Nephron (organoid): ENCODE data around the gene CLCN4.
A peak's percentile ranks its signal among the peaks of the same experiment; 100 is the strongest.

Experiments
- H3K27ac Mint-ChIP-seq, 3 experiments: 2 replicates each; pipeline ENCODE4 v1.8.0; 2020; ENCODE audit warnings: mixed read lengths in 3 of 3, mild to moderate bottlenecking in 2 of 3, moderate library complexity in 1 of 3
- H3K27me3 Mint-ChIP-seq: 2 replicates; pipeline ENCODE4 v1.8.0; 2021; ENCODE audit warnings: low read depth, mild to moderate bottlenecking, moderate library complexity, mixed read lengths
- H3K36me3 Mint-ChIP-seq: 2 replicates; pipeline ENCODE4 v1.8.0; 2020; ENCODE audit warnings: low read depth, mixed read lengths
- H3K4me1 Mint-ChIP-seq: 2 replicates; pipeline ENCODE4 v1.8.0; 2020; ENCODE audit warnings: mixed read lengths
- H3K4me3 Mint-ChIP-seq, 3 experiments: 2 replicates each; pipeline ENCODE4 v1.8.0; 2020; ENCODE audit warnings: mild to moderate bottlenecking in 3 of 3, mixed read lengths in 3 of 3, moderate library complexity in 2 of 3
- H3K9me3 Mint-ChIP-seq: 2 replicates; pipeline ENCODE4 v1.8.0; 2020; ENCODE audit warnings: mixed read lengths
- TF ChIP-seq, protein P1 (sequence below), 3 experiments: fragments of 200-600 bp; sonication (generic); IDR thresholded peaks; one replicate each; pipeline ENCODE4 v1.5.0; 2021; ENCODE audit warnings: antibody characterized with exemption in 3 of 3; ENCODE audit not compliant: unreplicated experiment in 3 of 3

CLCN4 gene

DNA sequence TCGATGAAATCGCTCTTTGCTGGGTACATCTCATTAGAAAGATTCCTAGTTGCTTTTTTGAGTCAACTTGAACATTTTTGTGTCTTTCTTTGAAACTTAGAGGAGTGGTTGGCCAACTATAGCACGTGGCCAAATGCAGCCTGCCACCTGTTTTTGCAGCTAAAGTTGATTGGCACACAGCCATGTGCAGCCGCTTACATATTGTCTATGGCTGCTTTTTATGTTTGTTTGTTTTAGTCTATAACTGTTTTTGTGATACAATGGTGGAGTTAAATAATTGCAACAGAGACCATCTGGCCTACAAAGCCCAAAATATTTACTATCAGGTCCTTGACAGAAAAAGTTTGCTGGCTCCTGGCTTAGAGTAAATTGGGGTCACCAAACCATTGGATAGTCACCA, 86.3 kb downstream of the CLCN4 start:
- H3K4me1 Mint-ChIP-seq = peaks cover 37% of the 10 kb centered on the region
- peak overlapping the region in 1 of 3 experiments; percentile 39 for H3K27ac Mint-ChIP-seq
- H3K9me3 Mint-ChIP-seq = peaks cover under 1% of the 10 kb centered on the region
- TF ChIP-seq, protein P1, sequence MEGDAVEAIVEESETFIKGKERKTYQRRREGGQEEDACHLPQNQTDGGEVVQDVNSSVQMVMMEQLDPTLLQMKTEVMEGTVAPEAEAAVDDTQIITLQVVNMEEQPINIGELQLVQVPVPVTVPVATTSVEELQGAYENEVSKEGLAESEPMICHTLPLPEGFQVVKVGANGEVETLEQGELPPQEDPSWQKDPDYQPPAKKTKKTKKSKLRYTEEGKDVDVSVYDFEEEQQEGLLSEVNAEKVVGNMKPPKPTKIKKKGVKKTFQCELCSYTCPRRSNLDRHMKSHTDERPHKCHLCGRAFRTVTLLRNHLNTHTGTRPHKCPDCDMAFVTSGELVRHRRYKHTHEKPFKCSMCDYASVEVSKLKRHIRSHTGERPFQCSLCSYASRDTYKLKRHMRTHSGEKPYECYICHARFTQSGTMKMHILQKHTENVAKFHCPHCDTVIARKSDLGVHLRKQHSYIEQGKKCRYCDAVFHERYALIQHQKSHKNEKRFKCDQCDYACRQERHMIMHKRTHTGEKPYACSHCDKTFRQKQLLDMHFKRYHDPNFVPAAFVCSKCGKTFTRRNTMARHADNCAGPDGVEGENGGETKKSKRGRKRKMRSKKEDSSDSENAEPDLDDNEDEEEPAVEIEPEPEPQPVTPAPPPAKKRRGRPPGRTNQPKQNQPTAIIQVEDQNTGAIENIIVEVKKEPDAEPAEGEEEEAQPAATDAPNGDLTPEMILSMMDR (IDR thresholded peaks at IDR 0.05; ENCODE audit: unreplicated experiment in 3 of 3) = no peak
- peaks cover 10% of the 10 kb centered on the region for H3K27me3 Mint-ChIP-seq
- H3K36me3 Mint-ChIP-seq = no peaks in the 10 kb centered on the region
- H3K4me3 Mint-ChIP-seq = no peak overlapping the region

- Mint-ChIP-seq H3K27me3 (peaks cover 10% of the 10 kb centered on the region), H3K36me3 (no peaks in the 10 kb centered on the region), H3K4me1 (peaks cover 37% of the 10 kb centered on the region), H3K9me3 (peaks cover 10% of the 10 kb centered on the region), H3K4me3 (no peak overlapping the region), H3K27ac (peak overlapping the region in 2 of 3 experiments; percentile 6 to 25)
- TF ChIP-seq, protein P1 (IDR thresholded peaks at IDR 0.05; ENCODE audit: unreplicated experiment in 3 of 3) = no peak
Measured at GRCh38 chrX:10244915-10245622, 88.3 kb downstream of the CLCN4 start.

DNA sequence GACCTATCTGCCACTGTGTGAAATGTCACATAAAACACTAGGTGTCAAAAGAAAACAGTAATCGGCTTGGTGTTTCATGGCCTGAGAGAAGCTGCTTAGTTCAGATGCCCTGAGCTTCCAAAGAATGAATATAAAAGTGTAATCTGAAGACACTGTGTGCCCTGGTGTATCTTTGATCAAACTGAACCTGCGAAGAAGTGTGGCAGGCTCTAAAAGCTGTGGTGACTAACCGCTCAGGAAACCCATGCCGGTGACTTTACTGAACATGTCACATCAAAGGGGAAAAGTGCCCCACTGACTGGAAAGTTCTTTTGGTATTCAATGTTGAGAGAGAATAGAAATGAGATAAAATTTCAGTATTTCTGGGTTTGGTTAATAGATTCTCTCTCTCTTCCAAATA, 89.1 kb downstream of the CLCN4 start:
- H3K9me3 Mint-ChIP-seq = peaks cover 10% of the 10 kb centered on the region
- peaks cover 10% of the 10 kb centered on the region for H3K27me3 Mint-ChIP-seq
- TF ChIP-seq, protein P1 (IDR thresholded peaks at IDR 0.05; ENCODE audit: unreplicated experiment in 3 of 3) = no peak
- H3K36me3 Mint-ChIP-seq = no peaks in the 10 kb centered on the region
- H3K4me3 Mint-ChIP-seq = no peak overlapping the region
- no peak overlapping the region for H3K27ac Mint-ChIP-seq
- peaks cover 37% of the 10 kb centered on the region for H3K4me1 Mint-ChIP-seq

- Mint-ChIP-seq H3K27me3 (peaks cover 10% of the 10 kb centered on the region), H3K36me3 (no peaks in the 10 kb centered on the region), H3K27ac (peak overlapping the region in 1 of 3 experiments; percentile 47), H3K9me3 (peaks cover 11% of the 10 kb centered on the region), H3K4me1 (peaks cover 37% of the 10 kb centered on the region), H3K4me3 (no peak overlapping the region)
- TF ChIP-seq, protein P1 (IDR thresholded peaks at IDR 0.05; ENCODE audit: unreplicated experiment in 3 of 3) = no peak
Measured at GRCh38 chrX:10246297-10246696, 89.5 kb downstream of the CLCN4 start.

- peak overlapping the region in 1 of 3 experiments; percentile 47 for H3K27ac Mint-ChIP-seq
- no peak overlapping the region for H3K4me3 Mint-ChIP-seq
- no peaks in the 10 kb centered on the region for H3K36me3 Mint-ChIP-seq
- peaks cover 13% of the 10 kb centered on the region for H3K9me3 Mint-ChIP-seq
- peaks cover 37% of the 10 kb centered on the region for H3K4me1 Mint-ChIP-seq
- TF ChIP-seq, protein P1 (IDR thresholded peaks at IDR 0.05; ENCODE audit: unreplicated experiment in 3 of 3) = no peak
- peaks cover 6% of the 10 kb centered on the region for H3K27me3 Mint-ChIP-seq
Measured at GRCh38 chrX:10246846-10247245, 90.1 kb downstream of the CLCN4 start.

DNA sequence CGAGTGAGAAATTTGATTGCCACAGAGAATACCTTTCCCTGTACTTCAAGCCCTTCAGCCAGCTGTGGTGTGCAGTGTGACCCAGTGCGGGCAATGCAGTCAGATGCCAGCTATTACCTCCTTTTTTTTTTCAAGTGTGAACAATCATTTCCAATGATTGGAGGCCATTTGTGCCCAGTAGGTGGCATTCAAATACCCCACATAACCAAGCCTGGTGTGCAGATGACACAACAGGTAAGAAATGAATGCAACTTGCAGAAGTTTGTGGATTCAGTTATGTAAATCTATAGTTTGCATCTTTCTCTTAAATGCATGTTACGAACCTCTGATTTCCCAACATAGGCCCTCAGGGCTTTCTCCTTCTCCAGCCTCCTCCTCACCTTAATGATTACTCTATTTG, 98.0 kb downstream of the CLCN4 start:
- H3K27me3 Mint-ChIP-seq = no peaks in the 10 kb centered on the region
- H3K27ac Mint-ChIP-seq = no peak overlapping the region
- TF ChIP-seq, protein P1 (IDR thresholded peaks at IDR 0.05; ENCODE audit: unreplicated experiment in 3 of 3) = peak in 1 of 3 experiments; percentile 14
- no peaks in the 10 kb centered on the region for H3K4me1 Mint-ChIP-seq
- no peak overlapping the region for H3K4me3 Mint-ChIP-seq
- H3K36me3 Mint-ChIP-seq = no peaks in the 10 kb centered on the region
- peaks cover 6% of the 10 kb centered on the region for H3K9me3 Mint-ChIP-seq
